HFFc6 (cell line): ENCODE measurements around the gene FREM3. TPM values are rescaled to one million over a fixed set of nuclear protein-coding genes. Genes with fewer than 3 reads are reported as not detected.

Experiments used
- DNase-seq: peaks from one replicate; pipeline ENCODE4 v3.0.0-alpha.2; 2018
- H3K27ac Mint-ChIP-seq: 2 replicates; pipeline ENCODE4 v1.8.0; 2020; ENCODE audit warnings: mild to moderate bottlenecking, mixed read lengths
- H3K27me3 Mint-ChIP-seq: 2 replicates; pipeline ENCODE4 v1.8.0; 2021; ENCODE audit warnings: mild to moderate bottlenecking, moderate library complexity, mixed read lengths; ENCODE audit not compliant: insufficient read depth
- H3K36me3 Mint-ChIP-seq: 2 replicates; pipeline ENCODE4 v1.8.0; 2021; ENCODE audit warnings: low read depth, mixed read lengths
- H3K4me1 Mint-ChIP-seq: 2 replicates; pipeline ENCODE4 v1.8.0; 2020; ENCODE audit warnings: low read depth, mixed read lengths
- H3K4me3 Mint-ChIP-seq: 2 replicates; pipeline ENCODE4 v1.8.0; 2020; ENCODE audit warnings: mild to moderate bottlenecking, moderate library complexity, mixed read lengths
- H3K9me3 Mint-ChIP-seq: 2 replicates; pipeline ENCODE4 v1.8.0; 2020; ENCODE audit warnings: mild to moderate bottlenecking, mixed read lengths
- total RNA-seq, 6 experiments: library from RNA; stranded (reverse); fragmentation: NEBNext Ultra II Directional; extraction: Animal tissue kit (Norgen Biotek cat#: 25700); gene quantifications; 2 replicates in 1 of 6; 3 replicates in 5 of 6; pipeline ENCODE4 v1.2.3, GENCODE V29; 2021
- TF ChIP-seq, protein P1 (sequence below): fragments of 200-600 bp; sonication (generic); IDR thresholded peaks from 2 replicates; pipeline ENCODE4 v1.5.0; 2021; ENCODE audit warnings: antibody characterized with exemption, mild to moderate bottlenecking

The FREM3 gene
- total RNA-seq, 6 experiments from 2014 or later, result not detected

DNA sequence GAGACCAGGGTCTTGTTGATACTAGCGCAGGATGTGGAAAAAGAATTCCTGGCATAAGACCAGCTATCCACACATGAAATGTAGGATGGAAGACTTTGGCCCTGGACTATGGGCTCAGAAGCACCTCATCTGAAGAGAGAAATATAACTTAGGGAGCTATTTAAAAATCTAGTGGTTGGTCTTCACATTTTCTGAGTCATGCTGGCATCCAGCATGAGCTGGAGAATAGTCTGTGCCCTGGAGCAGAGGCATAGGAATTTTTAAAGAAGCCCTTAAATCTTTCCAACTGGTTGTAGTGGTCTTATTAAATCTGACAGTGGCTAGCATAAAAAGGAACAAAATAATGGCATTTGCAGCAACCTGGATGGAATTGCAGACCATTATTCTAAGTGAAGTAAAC, 100.6 kb downstream of the FREM3 start:
- no peaks in the 10 kb centered on the region for H3K36me3 Mint-ChIP-seq
- TF ChIP-seq, protein P1, sequence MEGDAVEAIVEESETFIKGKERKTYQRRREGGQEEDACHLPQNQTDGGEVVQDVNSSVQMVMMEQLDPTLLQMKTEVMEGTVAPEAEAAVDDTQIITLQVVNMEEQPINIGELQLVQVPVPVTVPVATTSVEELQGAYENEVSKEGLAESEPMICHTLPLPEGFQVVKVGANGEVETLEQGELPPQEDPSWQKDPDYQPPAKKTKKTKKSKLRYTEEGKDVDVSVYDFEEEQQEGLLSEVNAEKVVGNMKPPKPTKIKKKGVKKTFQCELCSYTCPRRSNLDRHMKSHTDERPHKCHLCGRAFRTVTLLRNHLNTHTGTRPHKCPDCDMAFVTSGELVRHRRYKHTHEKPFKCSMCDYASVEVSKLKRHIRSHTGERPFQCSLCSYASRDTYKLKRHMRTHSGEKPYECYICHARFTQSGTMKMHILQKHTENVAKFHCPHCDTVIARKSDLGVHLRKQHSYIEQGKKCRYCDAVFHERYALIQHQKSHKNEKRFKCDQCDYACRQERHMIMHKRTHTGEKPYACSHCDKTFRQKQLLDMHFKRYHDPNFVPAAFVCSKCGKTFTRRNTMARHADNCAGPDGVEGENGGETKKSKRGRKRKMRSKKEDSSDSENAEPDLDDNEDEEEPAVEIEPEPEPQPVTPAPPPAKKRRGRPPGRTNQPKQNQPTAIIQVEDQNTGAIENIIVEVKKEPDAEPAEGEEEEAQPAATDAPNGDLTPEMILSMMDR, result no peak
- no peaks in the 10 kb centered on the region for H3K9me3 Mint-ChIP-seq
- H3K4me1 Mint-ChIP-seq, result no peaks in the 10 kb centered on the region
- DNase-seq, result no peak
- H3K27ac Mint-ChIP-seq, result no peak overlapping the region
- H3K4me3 Mint-ChIP-seq, result no peak overlapping the region
- H3K27me3 Mint-ChIP-seq, result no peaks in the 10 kb centered on the region; the same call in none of the 2 replicates

DNA sequence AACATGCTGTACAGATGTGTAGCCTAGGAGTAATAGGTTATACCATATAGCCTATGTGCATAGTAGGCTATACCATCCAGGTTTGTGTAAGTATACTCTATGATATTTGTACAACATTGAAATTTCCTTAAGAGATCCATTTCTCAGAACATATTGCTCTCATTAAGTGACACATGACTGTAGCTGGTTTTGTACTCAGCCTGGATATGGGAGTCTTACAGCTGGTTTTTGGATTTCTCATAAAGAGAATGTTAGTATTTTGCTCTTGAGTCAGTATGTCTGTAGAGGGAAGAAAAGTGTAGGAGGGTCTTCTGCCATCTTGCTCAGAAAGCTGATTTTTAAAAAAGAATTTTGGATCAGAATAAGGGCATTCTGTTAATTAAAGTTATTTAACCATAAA, 101.7 kb downstream of the FREM3 start:
- no peak for DNase-seq
- H3K36me3 Mint-ChIP-seq, result no peaks in the 10 kb centered on the region
- H3K27me3 Mint-ChIP-seq, result no peaks in the 10 kb centered on the region; the same call in none of the 2 replicates
- H3K9me3 Mint-ChIP-seq, result peaks cover 4% of the 10 kb centered on the region; the same call in 1 of the 2 replicates
- no peaks in the 10 kb centered on the region for H3K4me1 Mint-ChIP-seq
- no peak overlapping the region for H3K4me3 Mint-ChIP-seq
- H3K27ac Mint-ChIP-seq, result no peak overlapping the region
- TF ChIP-seq, protein P1, result no peak

DNA sequence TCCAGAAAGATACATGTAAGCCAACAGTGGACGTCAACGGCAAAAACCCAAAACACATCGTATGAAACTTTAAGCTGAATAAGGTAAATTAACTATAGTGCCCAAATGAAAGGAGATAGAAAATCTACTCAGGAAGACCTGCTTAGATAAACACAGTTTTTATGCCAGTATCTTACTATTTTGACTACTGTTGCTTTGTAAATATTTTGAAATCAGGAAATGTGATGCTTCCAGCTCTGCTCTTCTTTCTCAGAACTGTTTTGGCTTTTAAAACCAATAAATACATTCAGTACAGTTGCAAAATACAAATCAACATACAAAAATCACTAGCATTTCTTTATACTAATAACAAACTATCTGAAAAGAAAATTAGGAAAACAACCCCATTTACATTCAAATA, 103.2 kb downstream of the FREM3 start:
- Mint-ChIP-seq H3K27me3 (no peaks in the 10 kb centered on the region; the same call in none of the 2 replicates), H3K36me3 (no peaks in the 10 kb centered on the region)

DNA sequence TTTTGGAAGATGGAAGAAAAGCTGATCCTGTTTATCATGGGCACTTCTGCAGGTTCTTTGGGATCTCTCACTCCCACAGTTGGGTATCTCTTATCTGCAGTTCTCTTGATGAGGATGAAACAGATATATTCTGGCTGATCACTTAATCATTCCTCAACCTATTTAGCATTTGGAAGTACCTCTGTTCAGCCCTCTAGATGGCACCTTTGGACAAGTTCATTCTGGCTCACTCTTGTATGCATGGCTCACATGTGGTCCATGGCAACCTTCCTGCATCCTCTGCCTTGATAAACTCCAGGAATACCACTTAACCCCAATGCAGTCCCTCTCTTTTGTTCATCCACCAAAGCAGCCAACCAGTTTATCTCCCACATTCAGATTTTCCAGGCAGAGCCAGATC, 112.8 kb downstream of the FREM3 start:
- no peak for DNase-seq
- Mint-ChIP-seq H3K4me1 (peaks cover 14% of the 10 kb centered on the region), H3K9me3 (peaks cover 15% of the 10 kb centered on the region), H3K27ac (no peak overlapping the region), H3K36me3 (no peaks in the 10 kb centered on the region; the same call in 1 of the 2 replicates), H3K4me3 (no peak overlapping the region), H3K27me3 (no peaks in the 10 kb centered on the region; the same call in 1 of the 2 replicates)
- TF ChIP-seq, protein P1, result no peak

More for the DNA sequence above, 103.2 kb downstream of the FREM3 start:
- Mint-ChIP-seq H3K9me3 (peaks cover 4% of the 10 kb centered on the region; the same call in 1 of the 2 replicates), H3K4me3 (no peak overlapping the region), H3K27ac (no peak overlapping the region), H3K4me1 (no peaks in the 10 kb centered on the region)
- TF ChIP-seq, protein P1, result no peak
- no peak for DNase-seq

DNA sequence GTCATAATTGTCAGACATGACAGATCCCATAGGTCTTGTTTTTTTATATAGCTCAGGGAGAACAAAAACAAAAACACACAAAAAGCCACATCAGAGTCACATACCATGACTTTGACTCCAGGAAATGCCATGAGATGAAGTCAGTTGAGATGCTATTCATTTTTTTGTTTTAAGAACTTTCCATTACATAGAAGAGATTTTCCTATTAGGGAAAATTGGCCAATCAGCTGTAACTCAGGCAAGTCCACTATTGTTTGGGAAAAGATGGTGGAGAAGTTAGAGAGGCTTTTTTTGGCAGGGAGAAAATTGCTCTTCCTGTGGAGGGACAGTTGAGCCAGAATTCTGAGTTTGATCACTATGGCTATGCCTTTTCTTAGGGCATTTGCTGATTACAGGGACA, 114.4 kb downstream of the FREM3 start:
- Mint-ChIP-seq H3K4me1 (peaks cover 14% of the 10 kb centered on the region), H3K36me3 (no peaks in the 10 kb centered on the region; the same call in 1 of the 2 replicates), H3K9me3 (peaks cover 19% of the 10 kb centered on the region), H3K4me3 (peak overlapping the region; percentile 68), H3K27me3 (no peaks in the 10 kb centered on the region; the same call in 1 of the 2 replicates), H3K27ac (peak overlapping the region; percentile 86)
- TF ChIP-seq, protein P1, result no peak
- DNase-seq, result peak; percentile 47
